Stomach (tissue), 19 donors: ENCODE data around the gene AGMO. TPM values are rescaled to one million over a fixed set of nuclear protein-coding genes. Genes with fewer than 3 reads are reported as not detected.
A peak's percentile ranks its signal among the peaks of the same experiment; 100 is the strongest.

ENCODE experiments used
- DNase-seq, 2 donors: peaks; one replicate each; pipeline versions ENCODE4 v3.0.0 to v3.0.0-alpha.2; 2013 to 2019
- H3K27ac ChIP-seq, 5 donors: fragments of 200-600 bp in 4 of 5; sonication (generic) in 4 of 5; one replicate each; pipeline ENCODE4 v1.5.1; 2013 to 2019; ENCODE audit warnings: mild to moderate bottlenecking in 1 of 5, moderate library complexity in 1 of 5
- H3K27me3 ChIP-seq, 3 donors: fragments of 200-600 bp; sonication (generic); one replicate each; pipeline ENCODE4 v1.5.1; 2017 to 2019; ENCODE audit warnings: mixed run types in 1 of 3
- H3K36me3 ChIP-seq, 4 donors: fragments of 200-600 bp; sonication (generic); 1 replicate in 3 of 4; 2 replicates in 1 of 4; pipeline ENCODE4 v1.5.1; 2016 to 2019
- H3K4me1 ChIP-seq, 4 donors: fragments of 200-600 bp; sonication (generic); one replicate each; pipeline ENCODE4 v1.5.1; 2016 to 2019
- H3K4me3 ChIP-seq, 4 donors: fragments of 200-600 bp; sonication (generic) in 3 of 4; one replicate each; pipeline ENCODE4 v1.5.1; 2016 to 2019; ENCODE audit warnings: mild to moderate bottlenecking in 1 of 4
- H3K9me3 ChIP-seq, 4 donors: fragments of 200-600 bp; sonication (generic); one replicate each; pipeline ENCODE4 v1.5.1; 2016 to 2019
- EP300 ChIP-seq: sonication (generic); formaldehyde crosslinking; IDR thresholded peaks from one replicate; pipeline ENCODE4 v1.6.1; 2017; ENCODE audit warnings: antibody characterized with exemption
- POLR2A ChIP-seq, 4 donors: fragments of 450-650 bp; IDR thresholded peaks; one replicate each; pipeline ENCODE4 v1.6.1; 2016; ENCODE audit warnings: antibody characterized with exemption in 4 of 4, control low read depth in 2 of 4, mild to moderate bottlenecking in 1 of 4, moderate library complexity in 1 of 4
- POLR2AphosphoS5 ChIP-seq, 3 donors: sonication (generic); formaldehyde crosslinking; IDR thresholded peaks; one replicate each; pipeline ENCODE4 v1.6.1; 2016; ENCODE audit warnings: antibody characterized with exemption in 3 of 3
- WGBS, 5 donors: extraction: QIAGEN DNeasy Blood & Tissue Kit in 3 of 5; methylation state at CpG; one replicate each; pipeline versions ENCODE4 v1.1.5 to v1.1.7; 2013 to 2018; 5-methylcytosine and 5-hydroxymethylcytosine counted together
- intact Hi-C: fragments of 100-400 bp; cut with DNase I; formaldehyde crosslinking; loops from one replicate; pipeline ENCODE4 v1.15.1; 2023; ENCODE audit warnings: low total_unique reads
- long read RNA-seq, 10 donors: transcript quantifications; one replicate each; lab custom pipeline, GENCODE V29; 2026
- polyA plus RNA-seq, 3 donors: library from polyadenylated mRNA; stranded (reverse); fragments of 200-250 nt; gene quantifications; one replicate each; pipeline ENCODE4 v1.2.3, GENCODE V29; 2013
- total RNA-seq, 5 donors: library from RNA; depleted of rRNA; stranded (reverse); fragments of >200 nt; gene quantifications; one replicate each; pipeline versions ENCODE4 v1.1.0 to v1.2.3, GENCODE V29; 2014 to 2016
- TF ChIP-seq, protein P1 (sequence below), 7 experiments: fragments of 450-650 bp in 4 of 7; fragments of 200-600 bp in 3 of 7; sonication (generic) in 3 of 7; IDR thresholded peaks; one replicate each; pipeline ENCODE4 v1.5.1; 2016 to 2019; ENCODE audit warnings: antibody characterized with exemption in 7 of 7, control low read depth in 2 of 7, mild to moderate bottlenecking in 1 of 7
- donor health status: healthy with polysubstance abuse.
- donor health status: Bipolar disorder and iron deficiency.
- donor health status: healthy.

AGMO gene
- 10 to 100 TPM in 1 of 5 donors, 1 to 10 TPM in 1, not detected in 3; 5.0 to 33.0 TPM for total RNA-seq
- under 1 TPM in 1 of 3 donors, not detected in 2; 0.03 TPM for polyA plus RNA-seq
- long read RNA-seq, donor 1: 0 reads
- long read RNA-seq, donor 2: 0 reads
- long read RNA-seq, donor 3: 0 reads
- long read RNA-seq, donor 4: 0 reads
- long read RNA-seq, donor 5: 0 reads
- long read RNA-seq, donor 6: 0 reads
- long read RNA-seq, donor 7: 0 reads
- long read RNA-seq, donor 8: 0 reads
- long read RNA-seq, donor 9: 0 reads
- long read RNA-seq, donor 10: 0 reads

- peak within 1 kb of the TSS in 2 of 5 donors; percentile 5 to 41 for H3K27ac ChIP-seq
- TF ChIP-seq POLR2AphosphoS5 (IDR thresholded peaks at IDR 0.05) (no peak), POLR2A (IDR thresholded peaks at IDR 0.05) (no peak), EP300 (no peak)
- TF ChIP-seq, protein P1, sequence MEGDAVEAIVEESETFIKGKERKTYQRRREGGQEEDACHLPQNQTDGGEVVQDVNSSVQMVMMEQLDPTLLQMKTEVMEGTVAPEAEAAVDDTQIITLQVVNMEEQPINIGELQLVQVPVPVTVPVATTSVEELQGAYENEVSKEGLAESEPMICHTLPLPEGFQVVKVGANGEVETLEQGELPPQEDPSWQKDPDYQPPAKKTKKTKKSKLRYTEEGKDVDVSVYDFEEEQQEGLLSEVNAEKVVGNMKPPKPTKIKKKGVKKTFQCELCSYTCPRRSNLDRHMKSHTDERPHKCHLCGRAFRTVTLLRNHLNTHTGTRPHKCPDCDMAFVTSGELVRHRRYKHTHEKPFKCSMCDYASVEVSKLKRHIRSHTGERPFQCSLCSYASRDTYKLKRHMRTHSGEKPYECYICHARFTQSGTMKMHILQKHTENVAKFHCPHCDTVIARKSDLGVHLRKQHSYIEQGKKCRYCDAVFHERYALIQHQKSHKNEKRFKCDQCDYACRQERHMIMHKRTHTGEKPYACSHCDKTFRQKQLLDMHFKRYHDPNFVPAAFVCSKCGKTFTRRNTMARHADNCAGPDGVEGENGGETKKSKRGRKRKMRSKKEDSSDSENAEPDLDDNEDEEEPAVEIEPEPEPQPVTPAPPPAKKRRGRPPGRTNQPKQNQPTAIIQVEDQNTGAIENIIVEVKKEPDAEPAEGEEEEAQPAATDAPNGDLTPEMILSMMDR (IDR thresholded peaks at IDR 0.05): no peak
- intact Hi-C loops: no loop called here
Measured at GRCh38 chr7:15561835-15562234, at the start of gene AGMO. Gene AGMO (minus strand): TSS chr7:15562015.

GRCh38 chr7:15610503-15610902, 48.7 kb upstream of the AGMO start:
- Histone ChIP-seq H3K9me3 (no peaks in the 10 kb centered on the region), H3K4me1 (no peaks in the 10 kb centered on the region), H3K27me3 (no peaks in the 10 kb centered on the region), H3K4me3 (no peak overlapping the region), H3K27ac (no peak overlapping the region), H3K36me3 (no peaks in the 10 kb centered on the region)
- intact Hi-C loops: no loop called here
- no peak for DNase-seq
- WGBS, 5 donors: 70 to 85% (median 74%) methylated on average over 2 of the region's 2 CpGs
- TF ChIP-seq POLR2A (IDR thresholded peaks at IDR 0.05): no peak
- TF ChIP-seq POLR2AphosphoS5 (IDR thresholded peaks at IDR 0.05): no peak
- TF ChIP-seq, protein P1 (IDR thresholded peaks at IDR 0.05): no peak
- TF ChIP-seq EP300: no peak

More at GRCh38 chr7:15561835-15562234, at the start of gene AGMO:
- WGBS, 5 donors: 41 to 54% (median 51%) methylated on average over 5 of the region's 5 CpGs
- Histone ChIP-seq H3K4me1 (no peaks in the 10 kb centered on the region), H3K4me3 (peak within 1 kb of the TSS in 1 of 4 donors; percentile 3), H3K36me3 (no peaks in the 10 kb centered on the region), H3K27me3 (no peaks in the 10 kb centered on the region), H3K9me3 (no peaks in the 10 kb centered on the region)
- DNase-seq: peak in 1 of 2 donors; percentile 38

- no peak for TF ChIP-seq POLR2AphosphoS5 (IDR thresholded peaks at IDR 0.05)
- TF ChIP-seq, protein P1 (IDR thresholded peaks at IDR 0.05): no peak
- no peak for TF ChIP-seq POLR2A (IDR thresholded peaks at IDR 0.05)
- TF ChIP-seq EP300: no peak
- no peak for DNase-seq
- Histone ChIP-seq H3K4me3 (no peak overlapping the region), H3K27ac (no peak overlapping the region), H3K36me3 (no peaks in the 10 kb centered on the region), H3K27me3 (no peaks in the 10 kb centered on the region), H3K9me3 (no peaks in the 10 kb centered on the region), H3K4me1 (no peaks in the 10 kb centered on the region)
- WGBS, 5 donors: 73 to 88% (median 85%) methylated on average over 2 of the region's 2 CpGs
- intact Hi-C loops: no loop called here
Measured at GRCh38 chr7:15609287-15609686, 47.5 kb upstream of the AGMO start.

DNA sequence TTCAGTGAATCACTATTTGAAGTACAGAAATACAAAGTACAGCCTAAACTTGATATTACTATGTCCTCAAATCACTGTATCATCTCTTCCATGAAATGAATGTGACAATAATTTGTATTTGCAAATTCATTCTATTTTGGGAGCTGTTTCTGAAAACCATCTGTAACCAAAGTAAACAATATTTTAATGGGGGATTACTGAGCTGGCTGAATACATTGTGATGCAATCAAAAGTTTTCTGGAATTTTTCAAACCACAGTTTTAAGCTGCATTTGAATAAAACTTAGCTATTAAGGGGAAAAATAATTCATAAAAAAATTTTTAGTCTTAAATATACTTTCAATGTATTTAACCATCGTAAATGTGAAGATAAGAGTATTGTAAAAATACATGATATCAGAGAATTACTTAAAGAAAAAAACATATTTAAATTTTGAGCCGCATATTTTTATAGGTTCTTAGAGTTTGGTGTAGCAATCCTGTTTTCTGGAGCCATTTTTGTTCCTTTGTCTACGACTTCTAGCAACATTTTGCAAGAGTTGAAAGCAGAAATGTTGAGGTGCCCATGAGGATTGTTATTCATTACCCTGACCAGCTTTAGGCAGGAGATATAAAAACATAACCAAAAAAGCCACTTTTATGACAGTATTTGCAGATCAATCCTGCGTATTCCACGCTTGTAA, 45.9 kb upstream of the AGMO start:
- H3K27ac ChIP-seq: no peak overlapping the region
- H3K9me3 ChIP-seq: no peaks in the 10 kb centered on the region
- no peak for TF ChIP-seq EP300
- H3K4me3 ChIP-seq: no peak overlapping the region
- no peak for DNase-seq
- no peaks in the 10 kb centered on the region for H3K36me3 ChIP-seq
- intact Hi-C loops: no loop called here
- H3K4me1 ChIP-seq: no peaks in the 10 kb centered on the region
- H3K27me3 ChIP-seq: no peaks in the 10 kb centered on the region
- WGBS, 5 donors: 77 to 85% (median 82%) methylated on average over 5 of the region's 5 CpGs

- no peak for DNase-seq
- no peaks in the 10 kb centered on the region for H3K36me3 ChIP-seq
- intact Hi-C loops: no loop called here
Measured at GRCh38 chr7:15606561-15606960, 44.7 kb upstream of the AGMO start.

More at GRCh38 chr7:15606561-15606960, 44.7 kb upstream of the AGMO start:
- 70 to 83% (median 74%) methylated on average over 3 of the region's 3 CpGs for WGBS, 5 donors
- Histone ChIP-seq H3K4me3 (no peak overlapping the region), H3K27ac (no peak overlapping the region), H3K27me3 (no peaks in the 10 kb centered on the region), H3K4me1 (no peaks in the 10 kb centered on the region), H3K9me3 (no peaks in the 10 kb centered on the region)
- TF ChIP-seq POLR2AphosphoS5 (IDR thresholded peaks at IDR 0.05): no peak
- TF ChIP-seq, protein P1 (IDR thresholded peaks at IDR 0.05): no peak
